Measurements from ENCODE around the gene NMUR1. TPM values are rescaled to one million over a fixed set of nuclear protein-coding genes. Genes with fewer than 3 reads are reported as not detected.

The NMUR1 gene
- polyA plus RNA-seq, 1 of the 3 experiments (the other 2 are of a cell fraction): not detected

Small RNA genes lying within 50 kb of the gene (small RNA-seq; reads per million reads assigned to genes)
- 0 to 18.2 (median 0.48) reads per million in 7 experiments for gene RNU2-22P

Other genes with a start within 250 kb of the NMUR1 start
- 0.05 and 0.12 TPM in 2 replicates for gene B3GNT7, start 134.7 kb downstream of the NMUR1 start, polyA plus RNA-seq (2012; rRNA removed)
- 256 and 285 TPM in 2 replicates for gene NCL, start 66.0 kb downstream of the NMUR1 start, polyA plus RNA-seq (2012; rRNA removed)
- gene TEX44, start 62.4 kb upstream of the NMUR1 start, polyA plus RNA-seq (2012; rRNA removed): not detected in 2 replicates
- 517 and 767 TPM in 2 replicates for gene PTMA, start 178.1 kb upstream of the NMUR1 start, polyA plus RNA-seq (2012; rRNA removed)

All from SK-N-SH (cell line).